Inflammatory macrophage (primary cell): Measurements from ENCODE around the gene CACNA2D1.
A peak's percentile ranks its signal among the peaks of the same experiment; 100 is the strongest.

ENCODE experiments used
- DNase-seq, 2 donors: peaks; one replicate each; pipeline ENCODE4 v3.0.0-alpha.2; 2020 to 2022

CACNA2D1 gene

DNA sequence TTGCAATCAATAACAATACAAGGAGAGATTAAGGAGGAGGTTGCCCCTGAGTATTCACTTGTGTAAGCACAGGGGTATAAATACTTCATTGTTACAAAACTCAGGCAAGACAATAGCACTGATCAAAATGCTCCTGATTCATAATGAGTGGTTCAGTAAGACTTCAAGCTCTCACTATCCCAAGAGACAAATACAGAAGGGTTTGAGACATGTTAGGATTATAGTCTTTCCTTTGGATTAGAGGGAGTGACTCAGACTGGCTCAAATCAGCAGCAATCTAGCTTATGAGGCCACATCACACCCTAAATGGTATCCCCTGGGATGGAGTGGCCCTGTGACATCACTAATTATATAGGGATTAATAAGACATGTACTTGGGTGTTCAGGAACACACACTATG lies 506.5 kb downstream of the CACNA2D1 start:
- DNase-seq = no peak

DNA sequence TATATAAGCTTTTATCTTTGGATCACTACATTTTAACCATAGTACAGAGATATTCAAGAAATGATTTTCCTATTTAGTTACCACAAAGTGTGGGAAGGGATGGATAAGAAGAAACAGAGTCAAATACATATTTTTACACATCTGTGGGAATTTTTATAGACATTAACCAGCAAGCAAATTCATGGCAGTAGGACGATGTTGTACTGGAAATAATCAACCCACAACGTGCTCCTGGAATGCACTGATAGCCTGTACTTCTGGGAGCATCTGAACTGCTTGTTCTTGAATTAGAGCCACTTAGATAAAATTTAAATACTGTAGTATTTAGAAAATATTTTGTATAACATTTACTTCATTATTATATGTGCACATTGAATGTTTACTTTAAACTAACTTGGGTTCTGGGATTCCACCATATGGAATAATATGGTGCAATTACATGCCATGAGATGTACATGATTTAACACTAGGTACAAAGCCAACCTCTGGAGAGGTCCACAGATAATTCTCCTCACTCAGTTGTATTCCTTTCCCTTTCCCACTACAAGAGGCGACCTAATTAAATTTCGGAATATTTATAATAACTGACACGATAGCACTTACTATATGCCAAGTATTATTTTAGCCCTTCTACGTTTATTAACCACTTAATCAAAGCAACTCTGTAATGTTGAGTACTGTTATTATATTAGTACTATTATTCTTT lies 508.8 kb downstream of the CACNA2D1 start:
- no peak for DNase-seq

DNA sequence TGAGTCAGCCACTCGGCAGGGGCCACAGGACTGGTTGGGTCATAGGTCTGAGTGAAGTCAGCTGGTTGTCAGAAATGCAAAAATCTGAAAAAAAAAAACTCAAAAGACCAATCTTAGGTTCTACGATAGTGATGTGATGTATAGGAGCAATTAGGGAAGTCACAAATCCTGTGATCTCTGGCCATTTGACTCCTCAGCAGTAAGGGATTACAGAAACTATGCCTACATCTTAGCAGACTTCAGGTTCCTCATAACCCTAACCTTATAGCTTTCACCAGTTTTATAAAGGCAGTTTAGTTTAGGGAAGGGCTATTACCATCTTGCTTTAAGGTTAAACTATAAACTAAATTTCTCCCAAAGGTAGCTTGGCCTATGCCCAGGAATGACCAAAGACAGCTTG lies 510.6 kb downstream of the CACNA2D1 start:
- DNase-seq = peak in 1 of 2 donors; percentile 28

DNA sequence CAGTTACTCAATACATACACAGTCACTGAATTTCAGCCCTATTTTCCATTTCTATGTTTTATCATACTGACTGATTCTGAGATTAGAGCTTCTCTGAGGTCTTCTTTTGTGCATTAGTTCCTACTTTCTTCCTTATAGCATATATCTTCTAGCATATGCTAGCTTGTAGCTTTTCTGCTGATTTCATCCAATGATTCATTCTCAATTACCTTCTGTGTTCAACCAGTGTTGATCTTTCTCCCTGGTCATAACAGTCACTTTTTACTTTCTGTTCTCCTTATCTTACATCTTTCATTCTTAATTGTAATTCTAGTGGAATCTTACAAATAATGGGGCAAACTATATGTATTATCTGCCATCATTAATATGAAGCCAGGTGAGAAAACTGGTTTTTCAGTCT lies 514.2 kb downstream of the CACNA2D1 start:
- no peak for DNase-seq

DNA sequence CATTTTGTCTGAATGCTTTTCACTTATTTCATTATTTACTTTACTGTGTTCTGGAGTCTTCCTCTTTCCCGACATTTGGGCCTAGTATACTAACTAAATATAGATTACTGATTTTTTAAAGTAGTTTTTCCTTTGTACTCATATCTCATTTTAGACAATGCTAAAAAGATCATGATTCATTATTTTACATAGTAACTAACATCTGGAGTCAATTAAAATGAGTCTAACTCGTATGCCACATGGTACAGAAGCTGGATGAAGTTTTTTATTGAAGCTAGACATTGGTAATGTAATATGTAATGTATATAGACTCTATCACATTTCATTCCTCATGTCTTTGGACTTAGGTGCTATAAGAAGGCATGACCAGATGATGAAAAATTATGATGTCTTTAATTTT lies 517.4 kb downstream of the CACNA2D1 start:
- no peak for DNase-seq

DNA sequence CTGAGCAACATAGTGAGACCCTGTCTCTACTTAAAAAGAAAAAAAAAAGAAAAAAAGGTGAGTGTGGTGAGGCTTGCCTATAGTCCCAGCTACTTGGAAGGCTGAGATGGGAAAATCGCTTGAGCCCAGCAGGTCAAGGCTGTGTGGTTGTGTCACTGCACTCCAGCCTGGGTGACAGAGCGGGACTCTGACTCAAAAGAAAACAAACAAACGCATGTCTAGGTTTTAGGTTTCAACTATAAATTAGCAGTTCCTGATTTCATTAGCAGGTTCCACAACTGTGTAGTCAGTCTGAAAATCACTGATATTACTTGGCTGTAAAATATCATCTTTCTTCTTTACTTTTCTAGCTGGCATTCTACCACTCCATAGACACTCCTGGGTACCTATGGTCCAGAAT lies 518.0 kb downstream of the CACNA2D1 start:
- no peak for DNase-seq

DNA sequence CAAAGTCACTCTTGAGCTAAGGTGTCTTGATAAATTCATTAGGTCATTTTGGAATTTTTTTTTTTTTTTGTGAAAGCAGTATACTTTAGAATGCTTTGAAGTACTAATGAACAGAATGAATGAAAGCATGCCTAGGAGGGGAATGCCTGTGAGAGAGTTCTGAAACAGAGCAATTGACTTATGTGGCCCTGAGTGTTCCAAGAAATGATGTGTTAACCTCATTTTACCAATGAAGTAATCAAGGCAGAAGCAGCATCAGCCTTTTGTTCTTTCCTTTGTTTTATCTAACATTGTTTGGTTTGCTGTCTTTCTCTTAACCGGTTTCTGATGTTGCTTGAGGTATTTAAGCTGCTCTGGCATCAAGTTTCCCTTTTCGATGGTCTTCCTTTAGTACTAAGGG lies 519.1 kb downstream of the CACNA2D1 start:
- DNase-seq = no peak

DNA sequence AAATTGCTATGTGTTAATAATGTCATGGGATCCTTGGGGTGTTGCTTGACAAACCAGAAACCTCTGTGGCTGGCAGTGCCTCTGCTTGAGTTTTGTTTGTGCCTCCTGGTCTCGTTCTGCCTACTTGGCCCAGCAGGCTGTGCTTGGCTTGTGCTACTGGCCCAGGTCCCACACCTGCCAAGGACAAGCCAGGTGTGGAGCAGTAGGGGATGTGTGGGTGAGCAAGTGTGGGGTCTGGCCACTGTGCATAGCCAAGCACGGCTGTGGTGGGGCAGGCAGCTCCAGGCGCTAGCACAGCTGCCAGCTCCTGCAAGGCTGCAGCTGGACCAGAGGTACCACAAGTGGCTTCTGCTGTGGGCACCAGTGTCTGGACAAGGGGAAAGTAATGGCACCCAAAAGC lies 524.1 kb downstream of the CACNA2D1 start:
- DNase-seq = no peak

DNA sequence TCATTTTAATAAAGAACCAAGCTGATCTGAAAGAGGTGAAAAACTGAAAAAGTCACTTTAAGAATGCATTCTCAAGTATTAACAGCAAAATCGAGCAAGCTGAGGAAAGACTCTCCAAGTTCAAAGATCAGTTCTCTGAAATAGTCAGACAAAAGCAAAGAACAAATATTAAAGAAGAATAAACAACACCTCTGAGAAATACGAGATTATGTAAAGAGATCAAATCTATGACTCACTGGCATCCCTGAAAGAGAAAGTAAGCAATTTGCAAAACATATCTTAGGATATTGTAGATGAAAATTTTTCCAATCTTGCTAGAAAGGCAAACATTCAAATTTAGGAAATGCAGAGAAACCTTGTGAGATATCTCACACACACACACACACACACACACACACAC lies 535.4 kb downstream of the CACNA2D1 start:
- no peak for DNase-seq

DNA sequence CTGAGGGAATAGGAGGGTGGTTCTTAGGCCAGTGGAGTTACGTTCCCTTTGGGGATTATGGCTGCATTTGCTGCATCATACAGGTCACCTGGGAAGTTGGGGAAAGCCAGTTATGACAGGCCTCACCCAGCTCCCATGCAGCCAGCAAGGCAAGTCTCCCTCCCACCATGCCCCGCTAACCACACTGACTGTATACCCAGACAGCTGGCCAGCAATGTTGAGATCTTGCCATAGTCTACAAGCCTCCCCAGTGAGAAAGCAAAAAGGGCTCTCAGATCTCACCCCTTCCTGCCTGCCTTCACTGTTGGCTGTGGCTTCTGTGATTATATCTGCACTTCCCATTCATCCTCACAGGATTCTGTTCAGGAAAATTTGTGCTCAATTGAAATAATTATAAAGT lies 540.5 kb downstream of the CACNA2D1 start:
- DNase-seq = no peak

DNA sequence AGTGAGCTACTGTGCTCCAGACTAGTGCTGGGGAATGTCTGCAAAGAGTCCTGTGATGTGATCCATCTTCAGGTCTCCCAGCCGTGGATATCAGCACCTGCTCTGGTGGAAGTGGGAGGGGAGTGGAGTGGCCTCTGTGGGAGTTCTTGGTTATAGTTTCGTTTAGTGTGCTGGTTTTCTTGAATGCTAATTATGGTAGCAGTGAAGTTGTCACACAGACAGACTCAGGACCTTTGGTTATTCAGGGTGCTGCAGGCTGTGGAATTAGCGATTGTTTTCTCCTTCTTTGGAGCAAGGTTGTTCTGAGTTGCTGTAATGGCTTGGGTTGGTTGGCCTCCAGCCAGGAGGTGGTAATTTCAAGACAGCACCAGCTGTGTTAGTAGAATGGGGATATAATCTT lies 541.0 kb downstream of the CACNA2D1 start:
- no peak for DNase-seq
